Testis (tissue), 2 donors: ENCODE data around the gene PEX14.

Experiments used
- POLR2A ChIP-seq: fragments of 450-650 bp; IDR thresholded peaks from one replicate; pipeline ENCODE4 v1.6.1; 2017; ENCODE audit warnings: antibody characterized with exemption, mild to moderate bottlenecking, moderate library complexity
- TF ChIP-seq, protein P1 (sequence below), 3 experiments: fragments of 450-650 bp in 2 of 3; fragments of 200-600 bp in 1 of 3; sonication (generic) in 1 of 3; IDR thresholded peaks; one replicate each; pipeline ENCODE4 v1.5.1; 2016 to 2019; ENCODE audit warnings: antibody characterized with exemption in 3 of 3, mild to moderate bottlenecking in 2 of 3, moderate library complexity in 1 of 3

DNA sequence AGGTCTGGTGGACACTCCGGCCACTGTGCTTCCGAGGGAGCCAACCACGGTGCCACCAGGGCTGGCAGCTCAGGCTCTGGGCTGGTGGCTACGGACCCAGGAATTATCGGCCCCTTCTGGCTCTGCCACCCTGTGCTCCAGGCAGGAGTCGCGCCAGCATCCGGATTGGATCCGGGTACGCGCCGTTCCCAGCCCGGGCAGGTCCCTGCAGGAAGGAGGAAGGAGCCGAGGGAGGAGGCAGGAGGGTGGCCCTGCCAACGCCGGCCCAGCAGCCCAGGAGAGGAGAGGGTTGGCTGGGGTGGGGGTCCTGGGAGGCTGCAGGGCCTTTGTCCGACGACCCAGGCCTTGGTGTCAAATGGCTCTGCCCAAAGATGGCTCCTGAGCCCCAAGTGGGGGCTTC, 161.2 kb downstream of the PEX14 start:
- TF ChIP-seq, protein P1, sequence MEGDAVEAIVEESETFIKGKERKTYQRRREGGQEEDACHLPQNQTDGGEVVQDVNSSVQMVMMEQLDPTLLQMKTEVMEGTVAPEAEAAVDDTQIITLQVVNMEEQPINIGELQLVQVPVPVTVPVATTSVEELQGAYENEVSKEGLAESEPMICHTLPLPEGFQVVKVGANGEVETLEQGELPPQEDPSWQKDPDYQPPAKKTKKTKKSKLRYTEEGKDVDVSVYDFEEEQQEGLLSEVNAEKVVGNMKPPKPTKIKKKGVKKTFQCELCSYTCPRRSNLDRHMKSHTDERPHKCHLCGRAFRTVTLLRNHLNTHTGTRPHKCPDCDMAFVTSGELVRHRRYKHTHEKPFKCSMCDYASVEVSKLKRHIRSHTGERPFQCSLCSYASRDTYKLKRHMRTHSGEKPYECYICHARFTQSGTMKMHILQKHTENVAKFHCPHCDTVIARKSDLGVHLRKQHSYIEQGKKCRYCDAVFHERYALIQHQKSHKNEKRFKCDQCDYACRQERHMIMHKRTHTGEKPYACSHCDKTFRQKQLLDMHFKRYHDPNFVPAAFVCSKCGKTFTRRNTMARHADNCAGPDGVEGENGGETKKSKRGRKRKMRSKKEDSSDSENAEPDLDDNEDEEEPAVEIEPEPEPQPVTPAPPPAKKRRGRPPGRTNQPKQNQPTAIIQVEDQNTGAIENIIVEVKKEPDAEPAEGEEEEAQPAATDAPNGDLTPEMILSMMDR (IDR thresholded peaks at IDR 0.05), result no peak
- TF ChIP-seq POLR2A, result no peak
